ENCODE measurements around the gene HSF5. TPM values are rescaled to one million over a fixed set of nuclear protein-coding genes. Genes with fewer than 3 reads are reported as not detected.

HSF5 gene
- total and polyA plus RNA-seq, 5 donors, result 0.02 to 0.23 (median 0.07) TPM; not detected in 1

DNA sequence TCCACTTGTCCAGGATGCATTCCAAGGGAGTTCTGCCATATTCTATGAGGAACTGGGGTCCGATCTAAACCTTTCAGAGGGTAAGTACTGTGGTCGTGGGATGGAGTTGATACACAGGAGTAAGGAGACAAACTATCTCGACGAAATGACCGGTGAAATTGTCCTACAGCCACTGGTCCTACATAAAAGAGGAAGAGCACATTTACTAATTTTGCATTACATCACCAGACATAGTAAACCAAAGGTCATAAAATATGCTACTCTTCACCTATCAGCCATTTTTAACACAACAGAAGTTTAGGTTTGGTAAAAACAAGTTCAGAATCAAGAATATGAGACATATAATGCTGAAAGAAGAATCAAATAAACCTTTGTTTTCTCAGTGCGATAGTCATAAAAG is 8.1 kb downstream of the HSF5 start:
- no peak overlapping the region for H3K27ac ChIP-seq (ENCODE audit: low read length)
- no peaks in the 10 kb centered on the region for H3K9me3 ChIP-seq (ENCODE audit: control insufficient read depth, low read length)
- 74% methylated on average over 6 of the region's 6 CpGs for WGBS
- H3K4me3 ChIP-seq (ENCODE audit: low read length), result no peak overlapping the region
- DNase-seq, result no peak
- H3K27me3 ChIP-seq (ENCODE audit: control insufficient read depth, insufficient read depth), result no peaks in the 10 kb centered on the region
- H3K4me1 ChIP-seq (ENCODE audit: control insufficient read depth, insufficient read depth, low read length), result no peaks in the 10 kb centered on the region
- no peak for ATAC-seq
- intact Hi-C loops (cut with DNase I), result no loop called here

DNA sequence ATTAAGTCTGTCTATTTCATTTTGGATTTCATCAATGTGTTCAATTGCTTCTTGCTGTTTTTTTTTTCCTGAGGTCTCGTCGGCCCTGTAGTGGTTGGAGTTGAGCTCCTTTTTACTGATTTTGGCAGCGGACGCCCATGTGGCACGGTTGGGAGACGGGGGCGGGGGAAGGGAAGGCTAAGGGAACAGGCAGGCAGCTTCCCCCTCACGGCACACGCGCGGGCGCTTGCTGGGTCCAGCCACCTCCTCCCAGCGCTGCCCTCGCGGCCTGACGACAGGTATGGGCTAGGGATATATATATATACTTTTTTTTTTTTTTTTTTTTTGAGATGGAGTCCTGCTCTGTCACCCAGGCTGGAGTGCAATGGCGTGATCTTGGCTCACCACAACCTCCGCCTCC is 11.4 kb downstream of the HSF5 start:
- H3K27me3 ChIP-seq (ENCODE audit: control insufficient read depth, insufficient read depth), result no peaks in the 10 kb centered on the region
- H3K27ac ChIP-seq (ENCODE audit: low read length), result no peak overlapping the region
- H3K4me1 ChIP-seq (ENCODE audit: control insufficient read depth, insufficient read depth, low read length), result no peaks in the 10 kb centered on the region
- no peak overlapping the region for H3K4me3 ChIP-seq (ENCODE audit: low read length)
- intact Hi-C loops (cut with DNase I), result no loop called here
- DNase-seq, result no peak
- WGBS, result 73% methylated on average over 18 of the region's 18 CpGs
- H3K9me3 ChIP-seq (ENCODE audit: control insufficient read depth, low read length), result no peaks in the 10 kb centered on the region
- no peak for ATAC-seq

DNA sequence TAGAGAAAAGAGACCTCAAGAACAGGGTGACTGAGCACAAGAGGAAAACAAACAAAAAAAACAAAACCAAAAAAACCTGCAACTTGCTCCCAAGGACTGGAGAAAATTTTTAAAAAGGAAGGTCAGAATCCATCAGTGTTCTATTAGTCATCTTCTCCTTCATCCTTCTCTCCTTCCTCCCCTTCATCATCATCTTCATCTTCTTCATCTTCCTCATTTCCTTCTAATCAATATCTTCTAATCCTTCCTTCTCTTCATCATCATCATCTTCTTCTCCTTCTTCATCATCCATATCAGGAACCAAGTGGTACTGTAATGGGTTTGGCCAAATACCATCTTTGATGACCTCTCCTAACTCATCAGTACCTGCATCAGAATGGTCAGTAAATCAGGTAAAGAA is 12.2 kb downstream of the HSF5 start:
- intact Hi-C loops (cut with DNase I), result no loop called here
- no peaks in the 10 kb centered on the region for H3K9me3 ChIP-seq (ENCODE audit: control insufficient read depth, low read length)
- DNase-seq (no peak), ATAC-seq (no peak)
- no peaks in the 10 kb centered on the region for H3K27me3 ChIP-seq (ENCODE audit: control insufficient read depth, insufficient read depth)
- H3K27ac ChIP-seq (ENCODE audit: low read length), result no peak overlapping the region
- H3K4me1 ChIP-seq (ENCODE audit: control insufficient read depth, insufficient read depth, low read length), result no peaks in the 10 kb centered on the region
- no peak overlapping the region for H3K4me3 ChIP-seq (ENCODE audit: low read length)

DNA sequence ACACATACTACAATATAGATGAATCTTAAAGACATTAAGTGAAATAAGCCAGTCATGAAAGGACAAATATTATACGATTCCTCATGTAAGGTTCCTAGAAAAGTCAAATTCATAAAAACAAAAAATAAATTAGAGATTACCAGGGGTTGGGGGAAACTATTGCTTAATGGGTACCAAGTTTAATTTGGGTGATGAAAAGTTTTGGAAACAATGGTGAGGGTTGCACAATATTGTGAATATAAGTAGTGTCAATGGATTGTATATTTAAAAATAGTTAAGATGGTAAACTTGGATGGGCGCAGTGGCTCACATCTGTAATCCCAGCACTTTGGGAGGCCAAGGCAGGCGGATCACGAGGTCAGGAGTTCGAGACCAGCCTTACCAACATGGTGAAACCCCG is 17.9 kb downstream of the HSF5 start:
- no peak for DNase-seq
- 90% methylated on average over 6 of the region's 6 CpGs for WGBS
- no peak for ATAC-seq

DNA sequence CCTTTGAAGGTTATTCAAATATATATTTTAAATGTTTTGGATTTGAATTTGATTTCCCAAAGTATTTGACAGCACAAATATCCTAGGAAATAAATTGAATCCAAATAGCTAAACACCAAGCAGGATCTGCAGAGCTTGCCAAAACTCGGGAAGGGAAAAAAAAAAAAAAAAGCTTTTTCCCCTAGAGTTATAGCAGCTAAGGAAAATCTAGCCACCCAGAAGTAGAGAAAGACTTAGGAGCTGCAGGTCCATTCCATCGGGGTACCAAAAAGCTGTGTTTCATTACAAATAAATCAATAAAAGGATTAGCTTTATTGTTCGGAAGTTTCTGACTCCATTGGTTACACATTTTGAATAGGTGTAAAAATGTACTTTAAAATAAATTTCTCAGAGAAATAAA is 19.3 kb downstream of the HSF5 start:
- WGBS, result 73% methylated on average over 3 of the region's 3 CpGs
- no peak overlapping the region for H3K27ac ChIP-seq (ENCODE audit: low read length)
- H3K9me3 ChIP-seq (ENCODE audit: control insufficient read depth, low read length), result no peaks in the 10 kb centered on the region
- ATAC-seq (no peak), DNase-seq (no peak)
- no peak overlapping the region for H3K4me3 ChIP-seq (ENCODE audit: low read length)
- intact Hi-C loops (cut with DNase I), result no loop called here
- no peaks in the 10 kb centered on the region for H3K4me1 ChIP-seq (ENCODE audit: control insufficient read depth, insufficient read depth, low read length)
- no peaks in the 10 kb centered on the region for H3K27me3 ChIP-seq (ENCODE audit: control insufficient read depth, insufficient read depth)

More for the DNA sequence above, 17.9 kb downstream of the HSF5 start:
- H3K9me3 ChIP-seq (ENCODE audit: control insufficient read depth, low read length), result no peaks in the 10 kb centered on the region
- no peaks in the 10 kb centered on the region for H3K4me1 ChIP-seq (ENCODE audit: control insufficient read depth, insufficient read depth, low read length)
- intact Hi-C loops (cut with DNase I), result no loop called here
- no peak overlapping the region for H3K27ac ChIP-seq (ENCODE audit: low read length)
- no peak overlapping the region for H3K4me3 ChIP-seq (ENCODE audit: low read length)
- H3K27me3 ChIP-seq (ENCODE audit: control insufficient read depth, insufficient read depth), result no peaks in the 10 kb centered on the region

DNA sequence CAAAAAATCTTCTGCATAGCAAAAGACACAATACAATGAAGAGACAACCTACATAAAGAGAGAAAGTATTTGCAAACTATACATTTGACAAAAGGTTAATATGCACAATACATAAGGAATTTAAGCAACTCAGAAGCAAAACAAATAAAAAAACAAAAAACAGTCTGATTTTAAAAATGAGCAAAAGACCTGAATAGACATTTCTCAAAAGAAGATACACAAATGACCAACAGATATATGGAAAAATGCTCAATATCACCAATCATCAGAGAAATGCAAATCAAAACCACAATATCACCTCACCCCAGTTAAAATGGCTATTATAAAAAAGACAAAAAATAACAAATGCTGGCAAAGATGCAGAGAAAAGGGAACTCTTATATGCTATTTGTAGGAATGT is 32.7 kb downstream of the HSF5 start:
- intact Hi-C loops (cut with DNase I), result no loop called here

DNA sequence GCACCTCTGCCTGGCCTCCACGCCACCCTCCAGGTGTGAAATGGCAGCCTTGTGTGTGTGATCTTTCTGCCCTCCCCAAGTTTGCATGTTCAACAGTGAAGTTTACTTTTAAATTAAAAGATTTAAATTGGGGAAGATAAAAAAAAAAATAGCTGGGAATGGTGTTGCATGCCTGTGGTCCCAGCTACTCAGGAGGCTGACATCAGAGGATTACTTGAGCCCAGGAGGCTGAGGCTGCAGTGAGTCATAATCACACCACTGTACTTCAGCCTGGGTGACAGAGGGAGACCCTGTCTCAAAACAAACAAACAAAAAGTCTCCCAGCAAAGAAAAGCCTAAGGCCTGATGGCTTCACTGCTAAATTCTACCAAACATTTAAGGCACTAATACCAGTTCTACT is 35.5 kb downstream of the HSF5 start:
- Histone ChIP-seq H3K9me3 (ENCODE audit: control insufficient read depth, low read length) (no peaks in the 10 kb centered on the region), H3K27me3 (ENCODE audit: control insufficient read depth, insufficient read depth) (no peaks in the 10 kb centered on the region), H3K4me1 (ENCODE audit: control insufficient read depth, insufficient read depth, low read length) (no peaks in the 10 kb centered on the region), H3K4me3 (ENCODE audit: low read length) (no peak overlapping the region), H3K27ac (ENCODE audit: low read length) (no peak overlapping the region)
- DNase-seq, result no peak
- 90% methylated on average over 1 of the region's 1 CpG for WGBS
- ATAC-seq, result no peak
- intact Hi-C loops (cut with DNase I), result no loop called here

More for the DNA sequence above, 32.7 kb downstream of the HSF5 start:
- Histone ChIP-seq H3K4me3 (ENCODE audit: low read length) (no peak overlapping the region), H3K4me1 (ENCODE audit: control insufficient read depth, insufficient read depth, low read length) (no peaks in the 10 kb centered on the region), H3K27me3 (ENCODE audit: control insufficient read depth, insufficient read depth) (no peaks in the 10 kb centered on the region), H3K9me3 (ENCODE audit: control insufficient read depth, low read length) (no peaks in the 10 kb centered on the region), H3K27ac (ENCODE audit: low read length) (no peak overlapping the region)
- DNase-seq (no peak), ATAC-seq (no peak)

DNA sequence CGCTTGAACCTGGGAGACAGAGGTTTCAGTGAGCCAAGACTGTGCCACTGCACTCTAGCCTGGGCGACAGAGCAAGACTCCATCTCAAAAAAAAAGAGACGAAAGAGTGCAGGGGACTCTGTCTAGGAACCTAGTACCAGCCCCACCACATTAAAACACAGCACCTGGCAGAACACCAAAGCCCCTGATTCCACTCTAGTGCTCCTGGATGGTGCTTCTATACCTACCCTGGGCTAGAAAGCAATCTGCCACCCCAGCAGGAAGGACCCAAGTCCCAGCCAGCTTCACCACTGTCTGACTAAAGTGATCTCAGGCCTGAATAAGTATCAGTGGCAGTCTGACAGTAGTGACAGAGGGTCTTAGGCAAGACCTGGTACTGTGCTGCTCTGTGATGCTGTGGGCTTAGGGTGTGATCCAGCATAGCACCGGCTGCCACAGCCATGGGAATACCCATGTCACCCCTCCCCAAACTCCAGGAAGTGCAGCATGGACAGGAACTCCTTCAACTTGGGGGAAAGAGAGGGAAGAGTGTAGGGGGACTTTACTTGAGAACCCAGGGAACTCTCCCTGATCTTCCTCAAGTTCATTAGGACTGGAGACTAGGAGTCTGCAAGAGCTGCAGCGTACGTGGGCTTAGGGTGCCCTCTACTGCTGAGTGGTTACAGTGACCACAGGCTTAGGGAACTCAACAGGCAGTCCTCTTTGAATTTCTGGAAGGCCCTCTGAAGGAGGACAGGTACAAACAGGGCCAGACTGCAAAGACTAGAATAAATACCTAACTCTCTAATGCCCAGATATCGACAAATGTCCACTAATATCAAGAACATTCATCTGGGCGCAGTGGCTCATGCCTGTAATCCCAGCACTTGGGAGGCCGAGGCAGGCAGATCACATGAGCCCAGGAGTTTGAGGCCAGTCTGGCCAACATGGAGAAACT is 40.9 kb downstream of the HSF5 start:
- DNase-seq (peak; percentile 44 to 74 (median 69)), ATAC-seq (peak; percentile 71 to 74)
- H3K27ac ChIP-seq (ENCODE audit: low read length), result no peak overlapping the region
- no peaks in the 10 kb centered on the region for H3K9me3 ChIP-seq (ENCODE audit: control insufficient read depth, low read length)
- no peaks in the 10 kb centered on the region for H3K4me1 ChIP-seq (ENCODE audit: control insufficient read depth, insufficient read depth, low read length)
- intact Hi-C loops (cut with DNase I), result loop anchor here in 3 of 4 donors (10.0 kb wide), 2 partner anchors 133 to 143 kb away; no protein-coding TSS in a partner anchor
- H3K27me3 ChIP-seq (ENCODE audit: control insufficient read depth, insufficient read depth), result no peaks in the 10 kb centered on the region
- WGBS, result 67% methylated on average over 9 of the region's 9 CpGs
- no peak overlapping the region for H3K4me3 ChIP-seq (ENCODE audit: low read length)

DNA sequence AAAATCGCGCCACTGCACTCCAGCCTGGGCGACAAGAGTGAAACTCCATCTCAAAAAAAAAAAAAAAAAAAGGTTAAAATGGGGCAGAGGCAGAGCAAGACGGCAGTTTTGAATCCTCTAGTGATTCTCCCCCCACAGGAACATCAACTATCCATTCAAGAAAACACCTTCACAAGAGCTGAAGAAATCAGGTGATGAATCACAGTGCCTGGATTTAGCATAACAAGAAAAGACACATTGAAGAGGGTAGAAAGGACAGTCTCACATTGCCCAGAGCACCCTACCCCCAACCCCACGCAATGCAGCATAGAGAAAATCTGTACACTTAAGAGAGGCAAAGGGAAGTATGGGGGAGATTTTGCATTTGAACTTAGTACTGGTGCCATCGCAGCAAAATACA is 42.1 kb downstream of the HSF5 start:
- 80% methylated on average over 6 of the region's 6 CpGs for WGBS
- Histone ChIP-seq H3K4me1 (ENCODE audit: control insufficient read depth, insufficient read depth, low read length) (no peaks in the 10 kb centered on the region), H3K27me3 (ENCODE audit: control insufficient read depth, insufficient read depth) (no peaks in the 10 kb centered on the region), H3K9me3 (ENCODE audit: control insufficient read depth, low read length) (no peaks in the 10 kb centered on the region), H3K4me3 (ENCODE audit: low read length) (no peak overlapping the region), H3K27ac (ENCODE audit: low read length) (no peak overlapping the region)
- ATAC-seq (no peak), DNase-seq (no peak)
- intact Hi-C loops (cut with DNase I), result loop anchor here in 3 of 4 donors (10.0 kb wide), 2 partner anchors 131 to 141 kb away; no protein-coding TSS in a partner anchor

DNA sequence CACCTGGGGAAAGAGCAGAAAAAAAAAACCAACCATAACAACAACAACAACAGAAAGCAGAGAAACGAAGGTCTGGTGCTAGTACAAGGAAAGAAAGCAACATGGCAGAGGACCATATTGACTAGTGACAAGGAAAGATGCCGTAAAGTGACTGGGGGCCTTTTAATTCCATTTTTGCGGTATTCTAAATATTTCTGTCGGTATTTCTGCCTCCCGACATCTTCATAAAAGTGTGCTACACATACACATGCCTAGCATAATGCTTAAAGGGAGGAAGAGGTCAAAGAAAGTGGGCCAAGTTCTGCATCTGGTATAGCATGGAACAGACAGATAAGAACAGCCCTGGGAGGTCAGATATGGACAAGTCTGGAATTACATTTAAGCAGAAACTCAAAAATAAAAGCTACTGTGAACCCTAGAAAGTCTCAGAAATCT is 51.4 kb downstream of the HSF5 start:
- DNase-seq, result no peak

DNA sequence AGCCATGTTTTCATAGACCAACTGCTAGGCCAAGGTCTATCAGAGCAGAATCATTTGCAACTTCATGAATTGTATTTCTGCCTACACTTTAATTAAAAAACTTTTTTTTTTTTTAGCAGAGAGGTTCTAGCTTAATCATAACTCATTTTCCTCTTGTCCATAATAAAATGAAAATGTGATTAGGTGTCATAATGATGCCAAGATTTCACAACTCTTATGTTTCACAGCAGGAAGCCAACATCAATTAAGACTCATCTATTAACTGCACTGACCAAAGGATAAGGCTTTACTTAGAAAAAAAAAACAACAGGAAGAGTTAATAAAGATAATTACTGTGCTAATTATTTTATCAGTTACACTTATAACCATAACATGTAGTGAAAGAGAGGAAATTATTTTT is 52.0 kb downstream of the HSF5 start:
- ATAC-seq (no peak), DNase-seq (no peak)
- Histone ChIP-seq H3K4me1 (ENCODE audit: control insufficient read depth, insufficient read depth, low read length) (no peaks in the 10 kb centered on the region), H3K27ac (ENCODE audit: low read length) (no peak overlapping the region), H3K9me3 (ENCODE audit: control insufficient read depth, low read length) (no peaks in the 10 kb centered on the region), H3K4me3 (ENCODE audit: low read length) (no peak overlapping the region), H3K27me3 (ENCODE audit: control insufficient read depth, insufficient read depth) (no peaks in the 10 kb centered on the region)
- intact Hi-C loops (cut with DNase I), result no loop called here

More for the DNA sequence above, 51.4 kb downstream of the HSF5 start:
- Histone ChIP-seq H3K27me3 (ENCODE audit: control insufficient read depth, insufficient read depth) (no peaks in the 10 kb centered on the region), H3K9me3 (ENCODE audit: control insufficient read depth, low read length) (no peaks in the 10 kb centered on the region), H3K4me1 (ENCODE audit: control insufficient read depth, insufficient read depth, low read length) (no peaks in the 10 kb centered on the region), H3K4me3 (ENCODE audit: low read length) (no peak overlapping the region), H3K27ac (ENCODE audit: low read length) (no peak overlapping the region)
- intact Hi-C loops (cut with DNase I), result no loop called here
- 44% methylated on average over 5 of the region's 5 CpGs for WGBS
- no peak for ATAC-seq

Measured in right cardiac atrium (tissue), 5 donors.